H1 (cell line): ENCODE measurements around the gene THADA. TPM values are rescaled to one million over a fixed set of nuclear protein-coding genes. Genes with fewer than 3 reads are reported as not detected.

Source experiments
- CTCF ChIA-PET: fragments of 300-600 bp; sonication (Branson Sonifier 250); formaldehyde crosslinking; loops from one replicate; lab custom pipeline; 2021; ENCODE audit not compliant: partially characterized antibody; lab: Charles Lee
- POLR2A ChIA-PET: fragments of 300-600 bp; sonication (Branson Sonifier 250); formaldehyde crosslinking; loops from one replicate; lab custom pipeline; 2021; ENCODE audit warnings: inconsistent platforms; ENCODE audit not compliant: partially characterized antibody; lab: Charles Lee
- DNase-seq, 2 experiments: peaks; one replicate each; pipeline versions ENCODE4 v3.0.0 to v3.0.0-alpha.2; 2010 to 2022; ENCODE audit warnings: low spot score in 2 of 2, low read depth in 1 of 2, mixed read lengths in 1 of 2
- FAIRE-seq: peaks from 2 replicates; lab custom pipeline; 2011; peaks lifted over from hg19 to GRCh38; lab: Jason Lieb, UNC
- H2AFZ ChIP-seq: 2 replicates; pipeline ENCODE4 v1.8.1; 2012; ENCODE audit warnings: low read length, inconsistent platforms
- H2AK5ac ChIP-seq: 2 replicates; pipeline ENCODE4 v1.6.1; 2013; ENCODE audit warnings: low read depth, low read length
- H2BK120ac ChIP-seq: replicated peaks from 2 replicates; pipeline ENCODE3; 2013; ENCODE audit warnings: low read depth, low read length, inconsistent platforms
- H2BK12ac ChIP-seq: 2 replicates; pipeline ENCODE4 v1.6.1; 2013; ENCODE audit warnings: low read depth, low read length
- H2BK15ac ChIP-seq: 2 replicates; pipeline ENCODE4 v1.6.1; 2013; ENCODE audit warnings: low read length
- H2BK20ac ChIP-seq: 2 replicates; pipeline ENCODE4 v1.6.1; 2013; ENCODE audit warnings: low read length
- H2BK5ac ChIP-seq: 2 replicates; pipeline ENCODE4 v1.6.1; 2013; ENCODE audit warnings: low read depth, low read length
- H3K14ac ChIP-seq: 2 replicates; pipeline ENCODE4 v1.6.1; 2013; ENCODE audit warnings: inconsistent platforms; ENCODE audit not compliant: insufficient read length
- H3K18ac ChIP-seq: 2 replicates; pipeline ENCODE4 v1.6.1; 2013; ENCODE audit warnings: low read length; ENCODE audit errors: extremely low read depth
- H3K23ac ChIP-seq: 2 replicates; pipeline ENCODE4 v1.6.1; 2013; ENCODE audit warnings: inconsistent platforms; ENCODE audit not compliant: insufficient read length
- H3K23me2 ChIP-seq: 2 replicates; pipeline ENCODE4 v1.6.1; 2013; ENCODE audit warnings: low read depth, low read length
- H3K27ac ChIP-seq: 2 replicates; pipeline ENCODE4 v1.6.1; 2011; ENCODE audit warnings: low read depth, low read length, inconsistent platforms
- H3K27me3 ChIP-seq, 4 experiments: replicated peaks in 1 of 4; 1 replicate in 1 of 4; 2 replicates in 3 of 4; pipeline versions ENCODE4 v1.6.1 to v1.8.1; 2011 to 2013; ENCODE audit warnings: low read length in 3 of 4, mild to moderate bottlenecking in 3 of 4, inconsistent platforms in 2 of 4, mixed read lengths in 2 of 4, moderate library complexity in 1 of 4; ENCODE audit not compliant: control insufficient read depth in 3 of 4, insufficient read depth in 3 of 4; ENCODE audit errors: extremely low read depth in 1 of 4
- H3K36me3 ChIP-seq, 4 experiments: 2 replicates each; pipeline versions ENCODE4 v1.6.1 to v1.8.1; 2011 to 2013; ENCODE audit warnings: mild to moderate bottlenecking in 4 of 4, low read length in 3 of 4, moderate library complexity in 2 of 4, control low read depth in 1 of 4, inconsistent platforms in 1 of 4; ENCODE audit not compliant: insufficient read depth in 4 of 4, control insufficient read depth in 2 of 4
- H3K4ac ChIP-seq: replicated peaks from 2 replicates; pipeline ENCODE3; 2013; ENCODE audit warnings: low read length, low read depth, mixed read lengths, inconsistent platforms; ENCODE audit not compliant: insufficient read length
- H3K4me1 ChIP-seq, 4 experiments: replicated peaks in 1 of 4; 1 replicate in 1 of 4; 2 replicates in 3 of 4; pipeline versions ENCODE4 v1.6.1 to v1.8.1; 2011 to 2013; ENCODE audit warnings: low read length in 3 of 4, inconsistent platforms in 2 of 4, mixed read lengths in 1 of 4; ENCODE audit not compliant: insufficient read depth in 4 of 4, control insufficient read depth in 3 of 4
- H3K4me2 ChIP-seq, 2 experiments: 2 replicates each; pipeline versions ENCODE4 v1.6.1 to v1.8.1; 2011 to 2013; ENCODE audit warnings: low read depth in 2 of 2, low read length in 2 of 2, control low read depth in 1 of 2, inconsistent platforms in 1 of 2, mild to moderate bottlenecking in 1 of 2; ENCODE audit not compliant: insufficient read depth in 1 of 2
- H3K4me3 ChIP-seq, 4 experiments: fragments of 200-600, 300-600 bp in 1 of 4; sonication (generic), shearing (Covaris generic), sonication (Bioruptor Twin) in 1 of 4; 2 replicates each; pipeline versions ENCODE4 v1.5.1 to v1.8.1; 2011 to 2016; ENCODE audit warnings: low read length in 4 of 4, low read depth in 3 of 4, control low read depth in 2 of 4, inconsistent platforms in 2 of 4, mild to moderate bottlenecking in 2 of 4, mixed read lengths in 1 of 4, moderate library complexity in 1 of 4; ENCODE audit not compliant: insufficient read depth in 2 of 4; ENCODE audit errors: extremely low read depth in 1 of 4
- H3K56ac ChIP-seq: replicated peaks from 2 replicates; pipeline ENCODE3; 2013; ENCODE audit warnings: low read depth, mild to moderate bottlenecking, mixed read lengths, low read length, inconsistent platforms; ENCODE audit not compliant: insufficient read length
- H3K79me1 ChIP-seq: 2 replicates; pipeline ENCODE4 v1.6.1; 2013; ENCODE audit warnings: low read depth, low read length, control low read depth
- H3K79me2 ChIP-seq, 2 experiments: 2 replicates each; pipeline versions ENCODE4 v1.6.1 to v1.8.1; 2012 to 2013; ENCODE audit warnings: low read length in 2 of 2, mild to moderate bottlenecking in 2 of 2, inconsistent platforms in 1 of 2; ENCODE audit not compliant: insufficient read depth in 2 of 2, control insufficient read depth in 1 of 2
- H3K9ac ChIP-seq, 4 experiments: replicated peaks in 1 of 4; 1 replicate in 1 of 4; 2 replicates in 3 of 4; pipeline versions ENCODE4 v1.6.1 to v1.8.1; 2011 to 2013; ENCODE audit warnings: low read depth in 3 of 4, low read length in 3 of 4, control low read depth in 2 of 4, mild to moderate bottlenecking in 2 of 4, moderate library complexity in 2 of 4, inconsistent platforms in 1 of 4; ENCODE audit errors: extremely low read depth in 1 of 4
- H3K9me3 ChIP-seq, 2 experiments: 2 replicates each; pipeline versions ENCODE4 v1.6.1 to v1.8.1; 2012 to 2013; ENCODE audit warnings: mild to moderate bottlenecking in 2 of 2, moderate library complexity in 2 of 2, control low read depth in 1 of 2, inconsistent platforms in 1 of 2, low read depth in 1 of 2, low read length in 1 of 2, mixed read lengths in 1 of 2; ENCODE audit not compliant: insufficient read depth in 2 of 2
- H4K20me1 ChIP-seq, 2 experiments: replicated peaks in 1 of 2; 2 replicates each; pipeline versions ENCODE3 to v1.8.1; 2011 to 2013; ENCODE audit warnings: inconsistent platforms in 2 of 2, low read length in 2 of 2, mild to moderate bottlenecking in 1 of 2; ENCODE audit not compliant: insufficient read depth in 2 of 2, control insufficient read depth in 1 of 2
- H4K5ac ChIP-seq: 2 replicates; pipeline ENCODE4 v1.6.1; 2013; ENCODE audit warnings: low read length, low read depth, mixed read lengths, inconsistent platforms; ENCODE audit not compliant: insufficient read length
- H4K8ac ChIP-seq: 2 replicates; pipeline ENCODE4 v1.8.0; 2013; ENCODE audit warnings: mild to moderate bottlenecking, moderate library complexity, low read length, inconsistent platforms; ENCODE audit not compliant: insufficient read depth; ENCODE audit errors: extremely low read depth
- H4K91ac ChIP-seq: replicated peaks from 2 replicates; pipeline ENCODE3; 2013; ENCODE audit warnings: low read length, mixed read lengths, inconsistent platforms; ENCODE audit not compliant: insufficient read length
- EGR1 ChIP-seq: IDR thresholded peaks from 2 replicates; pipeline ENCODE4 v1.6.1; 2011; ENCODE audit warnings: low read depth, low read length, borderline replicate concordance
- EZH2 ChIP-seq: fragments of 200-600 bp; sonication (generic); IDR thresholded peaks from 2 replicates; pipeline ENCODE4 v1.7.1; 2012; ENCODE audit warnings: low read depth, mild to moderate bottlenecking, moderate library complexity, low read length, inconsistent platforms; ENCODE audit not compliant: severe bottlenecking
- KDM5A ChIP-seq: fragments of 200-600 bp; IDR thresholded peaks from 2 replicates; pipeline ENCODE4 v1.7.1; 2012; ENCODE audit warnings: mild to moderate bottlenecking, low read length, inconsistent platforms, mixed read lengths
- NANOG ChIP-seq: IDR thresholded peaks from 2 replicates; pipeline ENCODE4 v1.6.1; 2011; ENCODE audit warnings: low read length, low read depth, mild to moderate bottlenecking, inconsistent platforms; ENCODE audit not compliant: insufficient read depth, poor library complexity, severe bottlenecking
- POU5F1 ChIP-seq: IDR thresholded peaks from 2 replicates; pipeline ENCODE4 v1.6.1; 2011; ENCODE audit warnings: low read depth, mild to moderate bottlenecking, low read length, moderate library complexity
- RAD21 ChIP-seq, 2 experiments: IDR thresholded peaks in 1 of 2; conservative IDR thresholded peaks in 1 of 2; 2 replicates each; pipeline ENCODE4 v1.6.1; 2011; ENCODE audit warnings: low read depth in 2 of 2, low read length in 2 of 2, improper control_type of control experiment in 1 of 2, inconsistent platforms in 1 of 2, mild to moderate bottlenecking in 1 of 2, moderate library complexity in 1 of 2
- SAP30 ChIP-seq: fragments of 300-600 bp; sonication (generic); IDR thresholded peaks from 2 replicates; pipeline ENCODE4 v1.7.1; 2012; ENCODE audit warnings: low read length, moderate library complexity, mild to moderate bottlenecking, inconsistent platforms; ENCODE audit not compliant: insufficient read depth, insufficient replicate concordance
- SUZ12 ChIP-seq: fragments of 200-600 bp; sonication (generic); IDR thresholded peaks from 2 replicates; pipeline ENCODE4 v1.6.1; 2012; ENCODE audit warnings: mild to moderate bottlenecking, inconsistent platforms, low read length, moderate library complexity, mixed read lengths
- TAF1 ChIP-seq: IDR thresholded peaks from 2 replicates; pipeline ENCODE4 v1.6.1; 2011; ENCODE audit warnings: mild to moderate bottlenecking, low read depth, low read length
- TBP ChIP-seq: IDR thresholded peaks from 2 replicates; pipeline ENCODE4 v1.6.1; 2011; ENCODE audit warnings: low read depth, low read length, improper control_type of control experiment
- TCF12 ChIP-seq: IDR thresholded peaks from 2 replicates; pipeline ENCODE4 v1.6.1; 2011; ENCODE audit warnings: low read depth, mild to moderate bottlenecking, low read length
- TEAD4 ChIP-seq: IDR thresholded peaks from 2 replicates; pipeline ENCODE4 v1.6.1; 2012; ENCODE audit warnings: low read depth, low read length, inconsistent platforms, mixed read lengths
- WGBS, 2 experiments: shearing (Covaris generic) in 1 of 2; methylation state at CpG; one replicate each; pipeline versions ENCODE4 v1.1.6 to v1.1.7; 2013 to 2015; ENCODE audit warnings: low lambda C conversion rate in 2 of 2, mixed read lengths in 2 of 2, inconsistent platforms in 1 of 2, low coverage in 1 of 2, missing lambda C conversion rate in 1 of 2; ENCODE audit not compliant: insufficient replicate concordance in 2 of 2, insufficient coverage in 1 of 2, insufficient read length in 1 of 2; ENCODE audit errors: extremely low coverage in 1 of 2, missing lambda C conversion rate in 1 of 2; 5-methylcytosine and 5-hydroxymethylcytosine counted together
- polyA plus RNA-seq, 7 experiments: library from polyadenylated mRNA; depleted of rRNA in 3 of 7; stranded (reverse) in 5 of 7; unstranded in 2 of 7; fragments of >200 nt in 5 of 7; fragments of 200-250 nt in 2 of 7; gene quantifications; 1 replicate in 5 of 7; 2 replicates in 1 of 7; 4 replicates in 1 of 7; pipeline versions ENCODE4 v1.2.1 to v1.2.3, GENCODE V29; 2011 to 2013; ENCODE audit warnings: missing spikeins in 2 of 7, mixed read lengths in 2 of 7
- total RNA-seq: library from RNA; stranded (reverse); fragmentation: NEBNext Ultra II Directional; extraction: Animal tissue kit (Norgen Biotek cat#: 25700); gene quantifications from 2 replicates; pipeline ENCODE4 v1.2.1, GENCODE V29; 2021
- TF ChIP-seq, protein P1 (sequence below): IDR thresholded peaks from 2 replicates; pipeline ENCODE4 v1.6.1; 2011; ENCODE audit warnings: low read depth, mild to moderate bottlenecking, low read length; ENCODE audit not compliant: insufficient read depth

THADA gene
- total and polyA plus RNA-seq, 2 of the 8 experiments (the other 6 are each of a cell fraction or from before 2014, with no cell fraction given) = 22.4 to 26.8 TPM

DNA sequence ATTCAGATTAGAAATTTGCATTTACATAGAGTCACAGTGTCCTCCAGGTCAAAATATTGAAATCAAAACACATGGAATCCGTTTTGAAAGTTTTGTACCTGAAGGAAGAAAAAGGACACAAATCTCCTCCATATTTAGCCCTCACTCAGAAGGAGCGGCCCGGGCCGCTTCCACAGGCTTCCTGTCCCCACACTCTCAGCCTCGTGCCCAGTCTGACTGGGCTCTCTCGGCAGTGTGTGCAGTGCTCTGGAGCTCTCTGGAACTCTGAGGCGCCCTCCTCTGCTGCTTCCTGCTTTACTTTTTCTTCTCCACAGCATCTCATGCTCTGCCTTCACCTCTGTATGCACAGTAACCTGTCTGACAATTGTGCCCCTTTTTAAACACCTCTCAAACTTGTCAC lies 347.2 kb downstream of the THADA start:
- no peak overlapping the region for H3K9ac ChIP-seq
- H2BK120ac ChIP-seq = no peak overlapping the region
- no peaks in the 10 kb centered on the region; the same call in 1 of the 2 replicates for H3K23me2 ChIP-seq
- H2AFZ ChIP-seq = no peak overlapping the region
- H3K36me3 ChIP-seq = no peaks in the 10 kb centered on the region
- no peak overlapping the region for H2BK12ac ChIP-seq
- no peak overlapping the region for H4K91ac ChIP-seq
- no peak overlapping the region for H2BK5ac ChIP-seq
- H3K23ac ChIP-seq = no peak overlapping the region
- H3K4ac ChIP-seq = no peak overlapping the region
- ChIA-PET CTCF (interaction anchor here (0.6 to 2.2 kb wide), 9 partner anchors 8 to 448 kb away, joined by 3 to 14 read pairs (median 4); no protein-coding TSS in a partner anchor), POLR2A (no interaction called here)
- no peak overlapping the region for H2BK15ac ChIP-seq
- no peaks in the 10 kb centered on the region for H3K79me1 ChIP-seq
- no peak overlapping the region for H3K56ac ChIP-seq
- H3K27me3 ChIP-seq = no peaks in the 10 kb centered on the region
- H3K9me3 ChIP-seq = no peaks in the 10 kb centered on the region
- H4K20me1 ChIP-seq = no peaks in the 10 kb centered on the region
- H4K8ac ChIP-seq = peak overlapping the region; percentile 42; the same call in 1 of the 2 replicates
- no peak for DNase-seq
- no peak overlapping the region for H3K27ac ChIP-seq
- 94% methylated on average over 7 of the region's 7 CpGs; no CpG with 5 or more reads in 1 of the 2 experiments for WGBS, 2 experiments
- no peak overlapping the region for H2BK20ac ChIP-seq
- no peak overlapping the region for H3K4me3 ChIP-seq
- no peaks in the 10 kb centered on the region for H3K79me2 ChIP-seq
- H3K4me1 ChIP-seq = peaks cover 0 to 8% (median 0%) of the 10 kb centered on the region in 4 experiments; a peak in 3 of 7 replicates
- H2AK5ac ChIP-seq = no peak overlapping the region
- H3K4me2 ChIP-seq = no peak overlapping the region
- H3K14ac ChIP-seq = no peak overlapping the region
- no peak for FAIRE-seq
- H3K18ac ChIP-seq = no peak overlapping the region
- no peak overlapping the region for H4K5ac ChIP-seq
- TF ChIP-seq SUZ12 = no peak
- TF ChIP-seq, protein P1, sequence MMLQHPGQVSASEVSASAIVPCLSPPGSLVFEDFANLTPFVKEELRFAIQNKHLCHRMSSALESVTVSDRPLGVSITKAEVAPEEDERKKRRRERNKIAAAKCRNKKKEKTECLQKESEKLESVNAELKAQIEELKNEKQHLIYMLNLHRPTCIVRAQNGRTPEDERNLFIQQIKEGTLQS = no peak
- no peak for TF ChIP-seq EZH2
- TF ChIP-seq POU5F1 = no peak
- TF ChIP-seq TCF12 = no peak
- TF ChIP-seq TAF1 = no peak
- no peak for TF ChIP-seq KDM5A
- TF ChIP-seq EGR1 = no peak
- TF ChIP-seq NANOG = no peak
- no peak for TF ChIP-seq TBP
- TF ChIP-seq TEAD4 = no peak
- no peak for TF ChIP-seq RAD21 (IDR thresholded peaks at IDR 0.05 in 1 of 2, conservative IDR thresholded peaks at IDR 0.05 in 1 of 2; ENCODE audit: low read depth in 2 of 2, low read length in 2 of 2)
- no peak for TF ChIP-seq SAP30
